Skeletal muscle tissue (tissue), 4 donors: ENCODE data around the gene CFTR. TPM values are rescaled to one million over a fixed set of nuclear protein-coding genes. Genes with fewer than 3 reads are reported as not detected.
"Not testable (repeated sequence)": the region's sequence is repeated elsewhere in the genome, so short reads cannot be mapped to it uniquely, and the experiment has no call there.

ENCODE experiments used
- H3K27ac ChIP-seq: one replicate; pipeline ENCODE4 v1.7.0; 2013; ENCODE audit warnings: mild to moderate bottlenecking, low read depth, low read length, inconsistent platforms
- H3K27me3 ChIP-seq, 3 donors: one replicate each; pipeline ENCODE4 v1.7.0; 2013; ENCODE audit warnings: low read length in 3 of 3; ENCODE audit not compliant: control insufficient read depth in 3 of 3, insufficient read depth in 3 of 3
- H3K36me3 ChIP-seq, 3 donors: one replicate each; pipeline ENCODE4 v1.7.0; 2013; ENCODE audit warnings: low read length in 3 of 3; ENCODE audit not compliant: control insufficient read depth in 3 of 3, insufficient read depth in 3 of 3
- H3K4me1 ChIP-seq, 3 donors: one replicate each; pipeline ENCODE4 v1.7.0; 2013; ENCODE audit warnings: low read length in 3 of 3, mild to moderate bottlenecking in 3 of 3; ENCODE audit not compliant: control insufficient read depth in 3 of 3, insufficient read depth in 3 of 3
- H3K4me3 ChIP-seq, 3 donors: one replicate each; pipeline ENCODE4 v1.7.0; 2013; ENCODE audit warnings: low read length in 3 of 3
- H3K9ac ChIP-seq, 3 donors: one replicate each; pipeline ENCODE4 v1.7.0; 2013; ENCODE audit warnings: low read length in 3 of 3, mild to moderate bottlenecking in 3 of 3, moderate library complexity in 2 of 3, low read depth in 1 of 3
- H3K9me3 ChIP-seq, 3 donors: one replicate each; pipeline ENCODE4 v1.7.0; 2013; ENCODE audit warnings: low read length in 3 of 3; ENCODE audit not compliant: control insufficient read depth in 3 of 3
- total RNA-seq: library from RNA; depleted of rRNA; stranded (reverse); fragments of >200 nt; gene quantifications from one replicate; pipeline ENCODE4 v1.2.3, GENCODE V29; 2014
- donor health status: Osteomylitis.

CFTR gene
- total RNA-seq, 1 donor from 2014 or later, result not detected

DNA sequence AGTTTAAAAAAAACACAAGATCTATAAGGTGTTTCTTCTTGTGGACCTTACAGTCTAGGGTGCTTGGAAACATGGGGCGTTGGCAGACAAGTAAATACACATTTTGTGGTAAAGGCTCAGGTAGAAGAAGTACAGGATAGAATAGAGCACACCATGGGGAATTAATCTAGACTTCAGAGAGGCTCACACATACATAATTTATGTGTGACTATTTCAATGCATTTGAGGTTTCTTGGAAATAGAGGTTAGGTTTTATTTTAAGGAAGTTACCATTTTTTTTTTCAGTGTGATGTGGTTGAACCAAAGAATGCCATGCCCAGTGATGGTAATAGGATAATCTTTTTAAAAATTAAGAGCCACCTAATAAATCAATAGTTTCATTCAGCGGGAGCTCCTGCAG is 12.8 kb downstream of the CFTR start:
- Histone ChIP-seq H3K9me3 (no peaks in the 10 kb centered on the region), H3K4me3 (no peak overlapping the region), H3K4me1 (no peaks in the 10 kb centered on the region), H3K27me3 (no peaks in the 10 kb centered on the region), H3K27ac (no peak overlapping the region), H3K36me3 (no peaks in the 10 kb centered on the region), H3K9ac (no peak overlapping the region)

DNA sequence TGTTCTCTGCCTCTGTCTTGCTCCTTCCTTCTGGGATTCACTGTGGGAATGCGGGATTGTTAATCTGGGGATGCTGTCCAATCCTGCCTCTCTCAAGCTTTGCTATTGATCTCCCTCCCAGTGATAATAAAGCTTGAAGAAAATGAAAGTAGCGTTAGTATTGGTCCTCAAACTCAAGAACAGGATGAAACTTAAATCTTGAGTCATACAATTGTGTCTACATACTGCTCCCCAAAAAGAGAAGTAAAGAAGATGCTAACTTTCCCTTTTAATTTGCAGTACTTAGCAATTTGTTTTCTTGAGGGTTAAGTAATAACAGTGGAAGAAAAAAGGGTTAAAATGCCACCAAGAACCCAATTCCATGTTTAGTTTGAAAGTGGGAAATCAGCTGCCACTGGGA is 13.6 kb downstream of the CFTR start:
- Histone ChIP-seq H3K27me3 (no peaks in the 10 kb centered on the region), H3K4me3 (no peak overlapping the region), H3K36me3 (no peaks in the 10 kb centered on the region), H3K9ac (no peak overlapping the region), H3K4me1 (no peaks in the 10 kb centered on the region), H3K27ac (no peak overlapping the region), H3K9me3 (no peaks in the 10 kb centered on the region)

DNA sequence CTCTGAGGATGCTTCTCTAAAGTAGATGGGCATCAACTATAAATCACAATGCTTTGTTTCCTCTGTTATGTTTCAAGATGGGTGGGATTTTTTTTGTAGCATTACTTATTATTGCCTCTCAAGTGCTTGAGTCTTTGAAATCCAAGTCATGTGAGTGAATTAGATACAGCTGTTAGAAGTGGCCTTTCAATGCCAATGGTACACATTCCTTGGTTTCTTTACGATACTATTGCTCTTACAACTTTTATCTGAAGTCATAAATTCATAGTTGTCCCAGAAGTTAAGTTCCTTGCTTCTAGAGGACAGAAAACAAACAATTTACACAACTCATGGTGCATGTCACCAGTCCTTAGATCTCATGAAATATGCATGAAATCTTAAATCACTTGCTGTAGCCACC is 15.5 kb downstream of the CFTR start:
- Histone ChIP-seq H3K36me3 (no peaks in the 10 kb centered on the region), H3K9ac (no peak overlapping the region), H3K27ac (no peak overlapping the region), H3K9me3 (no peaks in the 10 kb centered on the region), H3K4me1 (no peaks in the 10 kb centered on the region), H3K27me3 (no peaks in the 10 kb centered on the region), H3K4me3 (no peak overlapping the region)

DNA sequence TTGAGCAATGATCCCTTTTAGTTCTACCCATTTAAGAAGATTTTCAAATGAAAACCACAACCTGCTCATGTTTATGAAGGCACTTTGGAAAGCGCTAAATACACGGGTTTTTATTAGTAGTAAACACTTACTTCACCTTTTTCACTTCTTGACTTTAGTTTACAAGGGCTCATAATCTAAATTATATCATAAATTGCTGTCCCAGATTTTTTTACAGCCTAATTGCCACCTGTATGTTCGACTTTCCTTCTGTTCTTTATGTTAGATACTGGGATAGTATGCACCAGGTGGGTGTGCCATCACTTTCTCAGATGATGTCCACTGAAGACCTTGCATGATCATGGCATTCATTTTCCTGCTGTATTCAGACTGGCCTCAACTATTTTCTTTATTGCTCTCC is 22.5 kb downstream of the CFTR start:
- Histone ChIP-seq H3K4me1 (no peaks in the 10 kb centered on the region), H3K27ac (no peak overlapping the region), H3K9ac (no peak overlapping the region), H3K36me3 (no peaks in the 10 kb centered on the region), H3K9me3 (no peaks in the 10 kb centered on the region), H3K4me3 (no peak overlapping the region), H3K27me3 (no peaks in the 10 kb centered on the region)

DNA sequence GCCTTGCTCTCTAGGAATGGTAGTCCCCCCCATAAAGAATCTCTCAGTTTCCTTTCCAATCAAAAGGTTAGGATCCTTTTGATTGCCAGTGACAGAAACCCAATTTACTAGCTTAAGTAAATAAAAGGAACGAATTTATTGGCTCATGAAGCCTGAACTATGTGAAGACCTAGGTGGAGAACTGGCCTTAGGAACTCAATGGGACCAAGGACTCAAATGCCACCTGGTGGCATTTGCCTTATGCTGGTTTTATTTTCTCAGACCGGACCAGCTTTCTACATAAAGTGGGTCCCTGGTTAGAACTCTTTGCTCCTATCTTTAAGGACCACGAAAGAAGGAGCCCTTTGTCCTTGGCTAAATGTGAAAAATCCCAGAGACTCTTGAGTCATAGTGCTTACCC is 25.4 kb downstream of the CFTR start:
- H3K9ac ChIP-seq, result no peak overlapping the region
- H3K9me3 ChIP-seq, result no peaks in the 10 kb centered on the region
- H3K4me1 ChIP-seq, result no peaks in the 10 kb centered on the region
- no peak overlapping the region for H3K27ac ChIP-seq
- H3K4me3 ChIP-seq, result no peak overlapping the region
- no peaks in the 10 kb centered on the region for H3K36me3 ChIP-seq
- no peaks in the 10 kb centered on the region for H3K27me3 ChIP-seq

DNA sequence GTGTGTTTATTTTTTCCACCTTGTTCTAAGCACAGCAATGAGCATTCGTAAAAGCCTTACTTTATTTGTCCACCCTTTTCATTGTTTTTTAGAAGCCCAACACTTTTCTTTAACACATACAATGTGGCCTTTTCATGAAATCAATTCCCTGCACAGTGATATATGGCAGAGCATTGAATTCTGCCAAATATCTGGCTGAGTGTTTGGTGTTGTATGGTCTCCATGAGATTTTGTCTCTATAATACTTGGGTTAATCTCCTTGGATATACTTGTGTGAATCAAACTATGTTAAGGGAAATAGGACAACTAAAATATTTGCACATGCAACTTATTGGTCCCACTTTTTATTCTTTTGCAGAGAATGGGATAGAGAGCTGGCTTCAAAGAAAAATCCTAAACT is 28.9 kb downstream of the CFTR start:
- Histone ChIP-seq H3K27ac (no peak overlapping the region), H3K4me3 (no peak overlapping the region), H3K36me3 (no peaks in the 10 kb centered on the region), H3K27me3 (no peaks in the 10 kb centered on the region), H3K9ac (no peak overlapping the region), H3K4me1 (no peaks in the 10 kb centered on the region), H3K9me3 (no peaks in the 10 kb centered on the region)

DNA sequence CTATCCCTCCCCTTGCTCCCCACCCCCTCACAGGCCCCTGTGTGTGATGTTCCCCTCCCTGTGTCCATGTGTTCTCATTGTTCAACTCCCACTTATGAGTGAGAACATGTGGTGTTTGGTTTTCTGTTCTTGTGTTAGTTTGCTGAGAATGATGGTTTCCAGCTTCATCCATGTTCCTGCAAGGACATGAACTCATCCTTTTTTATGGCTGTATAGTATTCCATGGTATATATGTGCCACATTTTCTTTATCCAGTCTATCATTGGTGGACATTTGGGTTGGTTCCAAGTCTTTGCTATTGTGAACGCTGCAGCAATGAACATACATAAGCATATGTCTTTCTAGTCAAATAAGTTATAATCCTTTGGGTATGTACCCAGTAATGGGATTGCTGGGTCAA is 37.4 kb downstream of the CFTR start:
- H3K9ac ChIP-seq, H3K4me1 ChIP-seq, H3K27ac ChIP-seq, H3K36me3 ChIP-seq, H3K9me3 ChIP-seq, H3K4me3 ChIP-seq, H3K27me3 ChIP-seq: not testable (repeated sequence)

DNA sequence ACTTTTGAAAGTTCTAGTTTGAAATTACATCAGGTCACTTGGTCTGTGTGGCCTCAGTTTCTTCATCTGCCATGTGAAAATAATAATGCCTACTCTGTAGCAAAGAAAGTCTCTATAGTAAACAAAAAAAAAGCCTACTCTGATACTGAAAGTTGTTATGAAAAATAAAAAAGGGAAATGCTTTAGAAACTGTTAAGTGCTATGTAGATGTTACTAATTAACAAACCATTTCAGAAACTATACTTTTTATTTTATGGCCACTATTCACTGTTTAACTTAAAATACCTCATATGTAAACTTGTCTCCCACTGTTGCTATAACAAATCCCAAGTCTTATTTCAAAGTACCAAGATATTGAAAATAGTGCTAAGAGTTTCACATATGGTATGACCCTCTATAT is 50.6 kb downstream of the CFTR start:
- no peak overlapping the region for H3K27ac ChIP-seq
- H3K9ac ChIP-seq, result no peak overlapping the region
- H3K4me1 ChIP-seq, result no peaks in the 10 kb centered on the region

DNA sequence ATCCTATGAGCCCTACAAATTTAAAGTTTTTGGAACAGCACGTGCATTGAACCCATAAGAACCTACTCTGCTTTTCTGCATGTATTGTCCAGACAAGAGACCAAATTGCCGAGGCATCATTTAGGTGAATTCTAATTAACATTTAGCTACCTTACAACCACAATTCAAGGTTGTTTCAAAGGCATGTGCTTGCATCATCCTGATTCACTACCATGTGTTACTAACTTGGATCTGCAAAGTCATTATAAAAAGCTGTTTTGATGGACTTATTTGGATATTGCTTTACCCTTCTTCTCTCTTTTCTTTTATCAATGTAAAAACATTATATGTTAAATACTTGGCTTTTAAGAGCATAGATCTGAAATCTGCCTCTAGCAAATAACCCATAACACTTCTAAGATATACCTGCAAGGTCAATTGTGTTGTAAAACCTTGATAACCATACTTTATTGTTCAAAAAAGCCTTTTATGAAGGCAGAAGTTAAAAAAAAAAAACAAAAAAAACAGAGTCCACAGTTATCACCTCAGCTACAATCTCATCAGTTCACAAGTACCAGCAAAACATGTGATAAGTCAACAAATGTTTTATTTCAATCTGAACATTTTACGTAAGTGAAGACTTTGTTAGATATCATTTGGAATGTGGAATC is 51.9 kb downstream of the CFTR start:
- Histone ChIP-seq H3K27me3 (no peaks in the 10 kb centered on the region), H3K27ac (no peak overlapping the region), H3K9ac (no peak overlapping the region), H3K4me1 (no peaks in the 10 kb centered on the region), H3K36me3 (no peaks in the 10 kb centered on the region), H3K9me3 (no peaks in the 10 kb centered on the region), H3K4me3 (no peak overlapping the region)

More for the DNA sequence above, 50.6 kb downstream of the CFTR start:
- Histone ChIP-seq H3K4me3 (no peak overlapping the region), H3K27me3 (no peaks in the 10 kb centered on the region), H3K36me3 (no peaks in the 10 kb centered on the region), H3K9me3 (no peaks in the 10 kb centered on the region)

DNA sequence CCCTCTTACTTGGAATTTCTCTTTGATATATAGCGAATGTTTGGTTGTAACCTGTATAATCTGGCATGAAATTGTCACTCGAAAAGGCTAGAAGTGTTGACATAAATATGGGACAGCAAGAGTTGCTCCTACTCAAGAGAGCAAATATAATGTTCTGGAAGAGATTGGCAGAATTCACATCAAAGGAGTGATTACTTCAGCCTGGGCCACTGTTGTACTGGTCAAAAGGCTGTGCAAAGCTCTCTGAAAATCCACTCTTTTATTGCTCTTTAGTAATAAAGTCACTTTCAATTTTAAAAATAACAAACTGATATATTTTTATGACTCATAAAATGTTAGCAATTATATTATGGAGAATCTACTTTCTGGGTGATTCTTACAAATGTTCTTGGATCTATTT is 58.2 kb downstream of the CFTR start:
- Histone ChIP-seq H3K4me1 (no peaks in the 10 kb centered on the region), H3K27me3 (no peaks in the 10 kb centered on the region), H3K9ac (no peak overlapping the region), H3K27ac (no peak overlapping the region), H3K4me3 (no peak overlapping the region), H3K9me3 (no peaks in the 10 kb centered on the region), H3K36me3 (no peaks in the 10 kb centered on the region)

DNA sequence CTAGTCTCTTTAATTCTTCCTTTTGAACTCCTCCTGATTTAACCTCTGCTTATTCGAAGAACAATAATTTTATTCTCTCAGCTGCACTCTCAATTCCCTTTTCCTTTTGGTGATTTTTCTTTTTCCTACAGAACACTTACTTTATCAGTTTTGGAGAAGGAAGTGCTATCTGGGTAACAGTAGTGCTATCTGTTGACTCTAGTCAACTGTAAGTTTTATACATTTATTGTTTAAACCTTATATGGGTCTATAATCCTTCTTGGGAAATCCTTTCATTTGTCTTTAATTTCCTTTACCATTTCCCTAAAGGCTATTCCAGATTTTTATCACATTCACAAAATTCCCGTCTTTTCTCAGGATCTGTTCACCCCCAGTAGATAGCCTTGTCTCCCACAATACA is 64.2 kb downstream of the CFTR start:
- H3K36me3 ChIP-seq, result no peaks in the 10 kb centered on the region
- H3K27ac ChIP-seq, result no peak overlapping the region
- H3K9ac ChIP-seq, result no peak overlapping the region
- no peaks in the 10 kb centered on the region for H3K9me3 ChIP-seq
- no peaks in the 10 kb centered on the region for H3K4me1 ChIP-seq
- no peak overlapping the region for H3K4me3 ChIP-seq
- H3K27me3 ChIP-seq, result no peaks in the 10 kb centered on the region
